ENCODE measurements around the gene GALP.
"Not testable (repeated sequence)": the region's sequence is repeated elsewhere in the genome, so short reads cannot be mapped to it uniquely, and the experiment has no call there.

GALP gene

GRCh38 chr19:56207581-56207980 lies 31.8 kb downstream of the GALP start:
- H2BK15ac ChIP-seq (ENCODE audit: low read length); H3K9ac ChIP-seq (ENCODE audit: low read depth, low read length, poor library complexity); H2BK120ac ChIP-seq (ENCODE audit: low read depth, low read length); H4K91ac ChIP-seq (ENCODE audit: low read depth, low read length, poor library complexity); H3K27ac ChIP-seq (replicated peaks; ENCODE audit: low read length); H3K23ac ChIP-seq (ENCODE audit: low read depth, low read length, poor library complexity); H3K4ac ChIP-seq (ENCODE audit: low read length); H2BK12ac ChIP-seq (ENCODE audit: low read length); H3K18ac ChIP-seq (ENCODE audit: low read length); DNase-seq (ENCODE audit: low spot score); H3K4me2 ChIP-seq (ENCODE audit: insufficient read depth, low read length, poor library complexity, severe bottlenecking); H4K8ac ChIP-seq (ENCODE audit: low read depth, low read length); H3K14ac ChIP-seq (ENCODE audit: low read length); H2AFZ ChIP-seq (ENCODE audit: low read length); H3K9me3 ChIP-seq (replicated peaks in 1 of 2; ENCODE audit: control insufficient read depth in 2 of 2, insufficient read depth in 1 of 2, low read depth in 1 of 2, low read length in 2 of 2); H3K79me1 ChIP-seq (ENCODE audit: low read depth, low read length); H3K36me3 ChIP-seq (replicated peaks in 1 of 2; ENCODE audit: control insufficient read depth in 2 of 2, insufficient read depth in 2 of 2, low read length in 2 of 2); H3K4me3 ChIP-seq (ENCODE audit: low read length in 2 of 2); H3K4me1 ChIP-seq (ENCODE audit: control insufficient read depth in 2 of 2, insufficient read depth in 1 of 2, low read depth in 1 of 2, low read length in 2 of 2); H3K27me3 ChIP-seq (ENCODE audit: control insufficient read depth in 3 of 3, insufficient read depth in 3 of 3, low read depth in 1 of 3, low read length in 3 of 3); H2BK5ac ChIP-seq (ENCODE audit: low read length); H2AK5ac ChIP-seq (ENCODE audit: low read depth, low read length): not testable (repeated sequence)
- no CpG with 5 or more reads among the region's 5 CpGs for WGBS, 2 donors (ENCODE audit: extremely low coverage in 2 of 2, insufficient read length in 2 of 2, insufficient replicate concordance in 1 of 2)

DNA sequence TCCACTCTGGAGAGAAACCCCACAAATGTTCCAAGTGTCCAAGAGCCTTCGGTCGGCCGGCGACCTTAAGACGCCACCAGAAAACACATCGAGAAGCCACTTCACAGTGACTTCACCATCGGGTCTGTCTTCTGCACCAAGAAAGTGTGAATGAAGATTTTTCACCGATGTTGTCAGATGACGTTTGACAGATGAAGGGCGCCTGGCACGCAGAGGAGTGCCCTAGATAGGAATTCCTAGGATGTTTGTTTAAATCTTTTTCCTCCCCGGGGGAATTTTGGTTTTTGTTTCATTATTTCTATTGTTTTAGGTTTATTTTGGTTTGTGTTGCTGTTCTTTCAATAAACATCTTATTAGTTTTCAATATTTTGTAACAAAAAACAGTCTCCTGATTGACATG lies 33.3 kb downstream of the GALP start:
- Histone ChIP-seq H3K23ac (ENCODE audit: low read depth, low read length, poor library complexity) (no peak overlapping the region), H2AFZ (ENCODE audit: low read length) (no peak overlapping the region), H2AK5ac (ENCODE audit: low read depth, low read length) (no peak overlapping the region), H2BK15ac (ENCODE audit: low read length) (no peak overlapping the region), H3K4me2 (ENCODE audit: insufficient read depth, low read length, poor library complexity, severe bottlenecking) (no peak overlapping the region), H3K27ac (replicated peaks; ENCODE audit: low read length) (no peak overlapping the region), H4K8ac (ENCODE audit: low read depth, low read length) (no peak overlapping the region), H3K4me3 (ENCODE audit: low read length in 2 of 2) (no peak overlapping the region), H3K4ac (ENCODE audit: low read length) (no peak overlapping the region), H2BK120ac (ENCODE audit: low read depth, low read length) (no peak overlapping the region), H3K9me3 (replicated peaks in 1 of 2; ENCODE audit: control insufficient read depth in 2 of 2, insufficient read depth in 1 of 2, low read depth in 1 of 2, low read length in 2 of 2) (peaks cover 0 to 2% of the 10 kb centered on the region in 2 donors), H3K4me1 (ENCODE audit: control insufficient read depth in 2 of 2, insufficient read depth in 1 of 2, low read depth in 1 of 2, low read length in 2 of 2) (no peaks in the 10 kb centered on the region), H3K27me3 (ENCODE audit: control insufficient read depth in 3 of 3, insufficient read depth in 3 of 3, low read depth in 1 of 3, low read length in 3 of 3) (no peaks in the 10 kb centered on the region), H4K91ac (ENCODE audit: low read depth, low read length, poor library complexity) (no peak overlapping the region), H3K9ac (ENCODE audit: low read depth, low read length, poor library complexity) (no peak overlapping the region), H2BK12ac (ENCODE audit: low read length) (no peak overlapping the region), H3K36me3 (replicated peaks in 1 of 2; ENCODE audit: control insufficient read depth in 2 of 2, insufficient read depth in 2 of 2, low read length in 2 of 2) (no peaks in the 10 kb centered on the region), H3K79me1 (ENCODE audit: low read depth, low read length) (no peaks in the 10 kb centered on the region), H2BK5ac (ENCODE audit: low read length) (no peak overlapping the region), H3K18ac (ENCODE audit: low read length) (no peak overlapping the region), H3K14ac (ENCODE audit: low read length) (no peak overlapping the region)
- WGBS, 2 donors (ENCODE audit: extremely low coverage in 2 of 2, insufficient read length in 2 of 2, insufficient replicate concordance in 1 of 2), result no CpG with 5 or more reads among the region's 12 CpGs
- no peak for DNase-seq (ENCODE audit: low spot score)

DNA sequence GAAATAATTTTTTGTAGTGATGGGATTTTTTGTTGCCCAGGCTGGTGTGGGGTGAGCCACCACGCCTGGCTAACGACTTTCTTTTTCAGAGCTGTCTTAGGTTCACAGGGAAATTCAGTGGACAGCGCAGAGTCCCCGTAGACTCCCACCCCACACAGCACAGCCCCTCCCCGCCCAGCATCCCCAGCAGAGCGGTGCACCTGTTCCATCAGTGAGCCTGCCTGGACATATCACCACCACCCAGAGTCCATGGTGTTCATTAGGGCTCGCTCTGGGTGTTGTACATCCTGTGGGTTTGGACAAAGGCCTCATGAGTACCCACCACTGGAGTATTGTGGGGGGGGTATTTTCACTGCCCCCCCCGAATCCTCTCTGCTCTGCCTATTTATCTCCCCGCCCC lies 34.2 kb downstream of the GALP start:
- H3K36me3 ChIP-seq (replicated peaks in 1 of 2; ENCODE audit: control insufficient read depth in 2 of 2, insufficient read depth in 2 of 2, low read length in 2 of 2); H3K4ac ChIP-seq (ENCODE audit: low read length); H3K4me2 ChIP-seq (ENCODE audit: insufficient read depth, low read length, poor library complexity, severe bottlenecking); H4K91ac ChIP-seq (ENCODE audit: low read depth, low read length, poor library complexity); H2AFZ ChIP-seq (ENCODE audit: low read length); H2AK5ac ChIP-seq (ENCODE audit: low read depth, low read length); H3K27me3 ChIP-seq (ENCODE audit: control insufficient read depth in 3 of 3, insufficient read depth in 3 of 3, low read depth in 1 of 3, low read length in 3 of 3); DNase-seq (ENCODE audit: low spot score); H3K23ac ChIP-seq (ENCODE audit: low read depth, low read length, poor library complexity); H3K27ac ChIP-seq (replicated peaks; ENCODE audit: low read length); H3K14ac ChIP-seq (ENCODE audit: low read length); H3K18ac ChIP-seq (ENCODE audit: low read length); H3K9ac ChIP-seq (ENCODE audit: low read depth, low read length, poor library complexity); H2BK15ac ChIP-seq (ENCODE audit: low read length); H2BK12ac ChIP-seq (ENCODE audit: low read length); H3K4me3 ChIP-seq (ENCODE audit: low read length in 2 of 2); H3K9me3 ChIP-seq (replicated peaks in 1 of 2; ENCODE audit: control insufficient read depth in 2 of 2, insufficient read depth in 1 of 2, low read depth in 1 of 2, low read length in 2 of 2); H2BK120ac ChIP-seq (ENCODE audit: low read depth, low read length); H2BK5ac ChIP-seq (ENCODE audit: low read length); H3K79me1 ChIP-seq (ENCODE audit: low read depth, low read length); H4K8ac ChIP-seq (ENCODE audit: low read depth, low read length); H3K4me1 ChIP-seq (ENCODE audit: control insufficient read depth in 2 of 2, insufficient read depth in 1 of 2, low read depth in 1 of 2, low read length in 2 of 2): not testable (repeated sequence)
- WGBS, 2 donors (ENCODE audit: extremely low coverage in 2 of 2, insufficient read length in 2 of 2, insufficient replicate concordance in 1 of 2), result no CpG with 5 or more reads among the region's 9 CpGs

DNA sequence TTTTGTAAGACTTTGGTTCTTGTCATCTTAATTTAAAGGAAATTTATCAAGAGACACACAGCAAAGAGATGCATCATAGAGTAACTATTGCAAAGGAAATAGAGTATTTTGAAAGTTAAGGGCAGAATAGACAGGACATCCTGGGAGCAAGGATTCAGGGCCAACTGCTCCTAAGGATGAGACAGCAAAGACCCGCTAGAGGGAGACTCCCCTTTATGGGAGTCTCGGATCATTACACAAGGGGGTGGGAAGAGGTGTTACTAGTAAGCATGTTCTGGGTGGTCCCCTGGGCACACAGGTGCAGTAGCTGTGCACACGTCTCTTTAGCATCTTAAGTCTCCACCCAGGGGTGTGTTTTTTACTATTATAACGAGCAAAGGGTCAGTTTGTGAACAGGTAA lies 35.9 kb downstream of the GALP start:
- no peak overlapping the region for H3K14ac ChIP-seq (ENCODE audit: low read length)
- no CpG with 5 or more reads among the region's 4 CpGs for WGBS, 2 donors (ENCODE audit: extremely low coverage in 2 of 2, insufficient read length in 2 of 2, insufficient replicate concordance in 1 of 2)
- no peak overlapping the region for H3K4ac ChIP-seq (ENCODE audit: low read length)

More for the DNA sequence above, 35.9 kb downstream of the GALP start:
- Histone ChIP-seq H2BK120ac (ENCODE audit: low read depth, low read length) (no peak overlapping the region), H3K79me1 (ENCODE audit: low read depth, low read length) (no peaks in the 10 kb centered on the region), H3K4me1 (ENCODE audit: control insufficient read depth in 2 of 2, insufficient read depth in 1 of 2, low read depth in 1 of 2, low read length in 2 of 2) (no peaks in the 10 kb centered on the region), H3K27ac (replicated peaks; ENCODE audit: low read length) (no peak overlapping the region), H2BK5ac (ENCODE audit: low read length) (no peak overlapping the region), H3K27me3 (ENCODE audit: control insufficient read depth in 3 of 3, insufficient read depth in 3 of 3, low read depth in 1 of 3, low read length in 3 of 3) (no peaks in the 10 kb centered on the region), H4K8ac (ENCODE audit: low read depth, low read length) (no peak overlapping the region), H4K91ac (ENCODE audit: low read depth, low read length, poor library complexity) (no peak overlapping the region), H2AFZ (ENCODE audit: low read length) (no peak overlapping the region), H3K23ac (ENCODE audit: low read depth, low read length, poor library complexity) (no peak overlapping the region), H3K9me3 (replicated peaks in 1 of 2; ENCODE audit: control insufficient read depth in 2 of 2, insufficient read depth in 1 of 2, low read depth in 1 of 2, low read length in 2 of 2) (peaks cover 0 to 2% of the 10 kb centered on the region in 2 donors), H2BK15ac (ENCODE audit: low read length) (no peak overlapping the region), H3K4me3 (ENCODE audit: low read length in 2 of 2) (no peak overlapping the region), H2AK5ac (ENCODE audit: low read depth, low read length) (no peak overlapping the region), H2BK12ac (ENCODE audit: low read length) (no peak overlapping the region), H3K9ac (ENCODE audit: low read depth, low read length, poor library complexity) (no peak overlapping the region), H3K18ac (ENCODE audit: low read length) (no peak overlapping the region), H3K4me2 (ENCODE audit: insufficient read depth, low read length, poor library complexity, severe bottlenecking) (no peak overlapping the region), H3K36me3 (replicated peaks in 1 of 2; ENCODE audit: control insufficient read depth in 2 of 2, insufficient read depth in 2 of 2, low read length in 2 of 2) (no peaks in the 10 kb centered on the region)
- no peak for DNase-seq (ENCODE audit: low spot score)
